Tongue (tissue), 2 donors: Measurements from ENCODE around the gene RBM12. TPM values are rescaled to one million over a fixed set of nuclear protein-coding genes. Genes with fewer than 3 reads are reported as not detected.
"Not testable (repeated sequence)": the region's sequence is repeated elsewhere in the genome, so short reads cannot be mapped to it uniquely, and the experiment has no call there.

Source experiments
- DNase-seq: peaks from one replicate; pipeline ENCODE4 v3.0.0-alpha.2; 2015
- total RNA-seq: library from RNA; depleted of rRNA; stranded (reverse); fragments of >200 nt; gene quantifications from one replicate; pipeline ENCODE4 v1.2.3, GENCODE V29; 2014

The RBM12 gene
- total RNA-seq: 52.1 TPM

GRCh38 chr20:35664466-35665206, at the start of gene RBM12, which contains the start of gene CPNE1:
RBM12 (minus strand) TSS chr20:35664900; CDS start chr20:35655322, 9,578 bp downstream.
CPNE1 (minus strand) TSS chr20:35664900; CDS start chr20:35632923, 31,977 bp downstream.
- DNase-seq: peak; percentile 97

DNA sequence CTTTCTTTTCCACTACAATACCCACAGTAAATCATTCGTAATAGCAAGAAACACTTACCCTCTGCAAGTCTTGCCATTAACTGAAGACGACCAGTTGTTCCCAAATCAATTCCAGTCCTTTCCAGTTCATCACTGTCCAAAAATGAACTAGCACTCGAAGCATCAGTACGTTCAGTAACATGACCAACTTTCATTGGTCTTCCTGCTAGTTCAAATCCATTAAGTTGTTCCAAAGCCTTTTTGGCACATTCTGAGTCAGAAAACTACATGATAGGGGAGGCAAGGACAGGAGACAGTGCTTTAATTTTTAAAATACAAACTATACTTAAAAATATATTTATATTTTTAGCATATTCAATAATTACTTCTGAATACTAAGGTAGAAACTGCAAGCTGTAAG, 49.4 kb upstream of the RBM12 start:
- DNase-seq: no peak

GRCh38 chr20:35713120-35713519, 48.4 kb upstream of the RBM12 start:
- DNase-seq: not testable (repeated sequence)

DNA sequence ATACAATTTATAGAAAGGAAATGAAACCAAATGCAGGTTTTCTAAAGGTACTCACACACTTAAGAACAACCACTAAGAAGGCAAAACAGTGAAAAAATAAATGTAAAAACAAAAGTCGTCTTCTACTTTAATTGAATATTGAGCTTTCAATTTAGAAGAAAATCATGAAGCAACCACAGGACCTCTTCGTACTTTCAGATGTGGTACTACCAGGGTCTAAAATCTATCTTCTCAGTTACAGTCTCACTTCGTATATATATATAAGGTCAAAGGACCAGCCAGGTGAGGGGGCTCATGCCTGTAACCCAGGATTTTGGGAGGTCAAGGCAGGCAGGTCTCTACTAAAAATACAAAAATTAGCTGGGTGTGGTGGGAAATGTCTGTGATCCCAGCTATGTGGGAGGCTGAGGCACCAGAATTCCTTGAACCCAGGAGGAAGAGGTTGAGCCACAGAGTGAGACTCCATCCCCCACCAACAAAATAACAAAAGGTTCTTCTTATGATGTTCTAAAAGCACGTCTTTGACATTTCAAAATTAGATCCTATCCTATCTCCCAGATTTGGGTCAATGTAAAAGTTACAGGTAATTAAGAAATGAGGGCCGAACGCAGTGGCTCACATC, 47.0 kb upstream of the RBM12 start:
- DNase-seq: no peak

DNA sequence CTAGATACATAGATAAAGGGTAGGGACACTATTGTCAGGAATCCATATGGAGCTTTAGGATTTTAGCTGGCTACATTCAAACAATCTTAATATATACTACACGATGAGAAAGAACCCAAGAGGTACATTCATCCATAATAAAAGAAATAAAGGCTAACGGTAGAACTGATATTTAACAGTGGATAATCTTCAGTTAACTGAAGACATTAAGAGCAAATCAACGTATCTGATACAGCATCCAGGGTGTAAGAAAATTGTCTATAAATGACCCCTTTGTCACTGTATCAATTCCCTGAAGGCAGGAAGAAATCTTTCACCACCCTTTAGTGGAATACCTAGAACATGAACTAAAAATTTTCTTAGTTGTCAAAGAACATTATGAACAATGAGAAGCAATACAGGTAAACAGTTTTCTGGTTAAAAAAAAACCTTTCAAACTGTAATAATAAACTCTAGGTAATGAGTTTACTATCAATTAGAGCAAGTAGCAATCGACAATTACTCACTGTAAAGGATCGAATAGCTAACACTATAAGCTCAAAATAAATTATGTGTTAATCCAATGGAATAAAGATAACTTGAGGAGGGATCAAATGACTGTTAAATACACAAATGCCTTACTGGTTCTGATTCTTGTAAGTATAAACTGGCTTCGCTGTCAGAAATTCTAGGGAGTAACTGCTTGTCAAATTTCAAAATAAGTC, 46.3 kb upstream of the RBM12 start:
- no peak for DNase-seq

DNA sequence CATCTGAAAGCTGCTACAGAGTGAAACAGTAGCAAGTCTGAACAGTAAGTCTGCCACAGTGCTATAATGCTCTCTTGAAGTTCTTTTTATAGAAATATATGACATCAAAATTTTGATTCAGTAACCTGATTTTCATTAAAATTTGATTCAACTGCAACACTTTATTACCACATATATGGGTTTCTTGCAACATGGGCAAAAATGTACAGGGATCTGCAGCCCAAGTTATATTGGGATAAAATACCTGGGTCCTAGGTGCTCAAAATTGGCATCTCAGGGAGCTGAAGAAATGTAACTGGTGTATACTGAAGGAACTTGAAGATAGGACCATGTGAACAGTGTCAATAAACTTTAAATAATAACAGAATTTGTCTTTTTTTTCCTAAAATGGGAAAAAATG, 45.3 kb upstream of the RBM12 start:
- DNase-seq: no peak

- DNase-seq: no peak
These were observed 44.6 kb upstream of the RBM12 start for GRCh38 chr20:35709259-35709658.

DNA sequence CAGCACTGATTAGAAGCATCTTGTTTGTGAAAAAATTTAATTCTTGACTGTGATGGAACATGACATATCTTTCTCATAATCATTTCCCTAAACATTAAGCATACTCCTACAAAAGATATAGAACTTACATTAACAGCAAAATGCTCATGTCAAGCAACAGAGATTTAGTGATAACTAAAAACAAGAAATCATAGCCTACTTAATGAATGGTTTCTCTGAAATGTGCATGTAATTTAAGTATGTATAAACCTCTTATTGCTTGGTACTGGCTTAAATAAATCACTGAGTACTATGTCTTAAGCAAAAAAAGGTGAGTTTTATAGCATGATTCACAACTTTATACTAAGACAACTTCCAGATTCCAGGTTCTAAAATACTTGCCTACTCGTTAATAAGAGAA, 43.8 kb upstream of the RBM12 start:
- DNase-seq: no peak

DNA sequence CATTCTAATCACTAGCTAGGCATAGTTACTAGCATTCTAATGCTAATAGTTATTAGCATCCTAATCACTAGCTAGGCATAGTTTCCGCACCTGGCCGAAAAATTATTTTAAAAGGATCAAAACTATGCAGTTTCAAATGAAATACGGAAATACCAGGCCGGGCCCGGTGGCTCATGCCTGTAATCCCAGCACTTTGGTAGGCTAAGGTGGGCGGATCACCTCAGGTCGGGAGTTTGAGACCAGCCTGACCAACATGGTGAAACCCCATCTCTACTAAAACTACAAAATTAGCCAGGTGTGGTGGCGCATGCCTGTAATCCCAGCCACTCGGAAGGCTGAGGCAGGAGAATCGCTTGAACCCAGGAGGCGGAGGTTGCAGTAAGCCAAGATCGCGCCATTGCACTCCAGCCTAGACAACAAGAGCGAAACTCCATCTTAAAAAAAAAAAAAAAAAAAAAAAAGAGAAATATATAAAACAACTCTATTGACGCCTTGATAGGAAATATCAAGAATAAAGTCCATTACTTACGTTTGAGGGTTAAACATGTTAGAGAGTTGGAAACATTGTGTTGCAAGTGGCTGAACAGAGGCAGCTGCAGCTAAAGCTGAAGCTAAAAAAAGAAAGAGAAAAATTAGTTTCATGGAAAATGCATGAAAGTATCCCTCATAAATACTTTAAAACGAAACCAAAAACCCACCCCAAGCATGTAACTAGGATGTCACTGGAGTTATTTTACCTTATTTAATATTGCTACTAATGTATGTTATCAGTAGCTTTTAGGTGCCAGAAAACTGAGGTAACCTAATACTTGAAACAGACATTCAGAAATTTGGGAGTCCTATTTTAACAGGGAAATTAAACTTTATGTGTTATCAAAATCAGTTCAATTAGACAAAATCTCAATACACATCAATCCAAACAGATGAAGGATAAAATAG, 42.2 kb upstream of the RBM12 start:
- DNase-seq: not testable (repeated sequence)

DNA sequence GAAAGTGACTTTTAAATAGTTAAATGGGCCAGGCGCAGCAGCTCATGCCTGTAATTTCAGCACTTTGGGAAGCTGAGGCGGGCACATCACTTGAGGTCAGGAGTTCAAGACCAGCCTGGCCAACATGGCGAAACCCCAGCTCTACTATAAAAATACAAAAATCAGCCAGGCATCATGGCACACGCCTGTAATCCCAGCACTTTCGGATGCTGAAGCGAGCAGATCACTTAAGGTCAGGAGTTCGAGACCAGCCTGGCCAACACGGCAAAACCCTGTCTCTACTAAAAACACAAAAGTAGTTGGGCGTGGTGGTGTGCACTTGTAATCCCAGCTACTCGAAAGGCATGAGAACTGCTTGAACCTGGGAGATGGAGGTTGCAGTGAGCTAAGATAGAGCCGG, 41.2 kb upstream of the RBM12 start:
- not testable (repeated sequence) for DNase-seq

DNA sequence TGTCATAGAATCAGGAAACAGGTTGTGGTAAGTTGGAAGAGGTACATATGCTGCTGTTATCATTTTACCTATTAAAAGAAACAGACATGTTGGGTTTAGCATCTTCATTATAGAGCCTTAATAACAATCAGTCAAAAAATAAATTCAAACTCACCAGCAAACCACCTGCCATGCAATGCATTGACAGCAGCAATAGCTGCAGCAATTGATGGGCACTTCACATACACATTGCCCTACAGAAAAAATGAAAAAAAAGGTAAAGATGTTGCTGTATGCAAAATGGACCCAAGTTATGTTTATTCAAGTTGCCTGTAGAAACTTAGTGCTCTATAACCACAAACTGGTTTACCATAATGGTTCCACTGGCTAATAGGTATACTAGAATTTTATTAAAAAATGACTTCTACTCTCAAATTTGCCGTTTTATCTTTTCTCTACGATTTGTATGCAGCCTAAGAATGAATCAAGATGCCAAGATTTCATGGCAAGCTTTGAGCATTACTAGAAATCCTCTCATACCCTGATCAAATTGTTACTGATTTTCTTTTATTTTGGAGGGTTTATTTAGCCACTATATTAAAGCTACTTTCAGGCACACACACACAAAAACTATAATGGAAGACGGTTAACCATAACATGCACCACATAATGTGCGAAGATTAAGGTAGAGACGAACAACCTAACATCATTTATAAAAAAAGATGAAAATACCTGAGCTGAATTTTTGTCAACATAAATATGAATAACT, 40.0 kb upstream of the RBM12 start:
- DNase-seq: no peak

DNA sequence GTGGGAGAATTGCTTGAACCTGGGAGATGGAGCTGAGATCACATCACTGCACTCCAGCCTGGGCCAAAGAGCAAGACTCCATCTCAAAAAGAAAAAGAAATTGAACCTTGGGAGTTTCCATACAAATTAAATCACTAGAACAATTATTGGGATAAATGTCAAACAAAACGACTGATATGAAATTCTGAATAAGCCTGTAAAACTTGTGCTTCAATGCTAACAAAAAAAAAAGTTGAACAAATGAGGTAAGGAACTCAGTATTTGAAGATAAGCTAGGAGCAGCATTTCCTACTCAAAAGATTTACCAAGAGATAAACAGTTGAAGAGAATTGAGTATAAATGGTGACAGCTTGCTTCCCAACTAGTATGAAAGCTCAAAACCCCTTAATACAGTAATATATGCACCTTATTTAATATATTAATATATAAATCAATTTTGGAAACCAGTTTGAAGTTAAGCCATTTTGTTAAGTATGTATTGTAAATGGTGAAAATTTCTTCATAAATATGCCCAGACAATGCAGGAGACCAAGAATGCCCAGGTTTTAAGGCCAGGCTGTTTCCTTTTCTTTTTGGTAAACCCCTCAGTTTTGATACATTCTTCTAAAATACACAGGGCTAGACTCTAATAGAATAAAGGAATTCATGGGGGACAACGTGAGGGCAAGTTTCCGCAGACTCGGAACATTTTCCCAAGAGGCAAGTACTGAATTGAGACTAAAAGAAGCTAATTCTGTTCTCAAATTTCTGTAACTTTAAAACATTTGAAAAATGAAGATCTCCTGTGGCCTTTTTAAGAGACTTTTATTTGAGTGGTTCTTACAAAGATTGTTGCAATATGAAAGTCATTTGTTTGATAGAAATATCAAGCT, 38.4 kb upstream of the RBM12 start:
- no peak for DNase-seq

- DNase-seq: no peak
These were observed 37.5 kb upstream of the RBM12 start for GRCh38 chr20:35702051-35702823.

DNA sequence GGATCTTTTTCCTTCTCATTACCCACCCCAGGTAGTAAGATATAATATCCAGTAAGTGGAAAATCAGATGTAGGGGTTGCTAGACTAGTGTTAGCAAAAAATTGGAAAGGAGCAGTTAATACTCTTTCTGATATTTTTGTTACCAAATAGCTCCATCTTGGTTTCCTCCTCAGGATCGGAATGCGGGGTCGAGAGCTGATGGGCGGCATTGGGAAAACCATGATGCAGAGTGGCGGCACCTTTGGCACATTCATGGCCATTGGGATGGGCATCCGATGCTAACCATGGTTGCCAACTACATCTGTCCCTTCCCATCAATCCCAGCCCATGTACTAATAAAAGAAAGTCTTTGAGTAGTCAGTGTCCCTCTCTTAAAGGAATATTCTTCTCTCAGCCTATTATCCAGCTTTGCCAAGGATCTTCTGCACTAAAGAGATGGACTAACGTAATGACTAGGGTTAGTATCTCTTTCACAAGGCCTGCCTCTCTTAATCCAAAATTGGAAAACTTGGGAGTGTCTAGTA, 36.0 kb upstream of the RBM12 start:
- DNase-seq: no peak

DNA sequence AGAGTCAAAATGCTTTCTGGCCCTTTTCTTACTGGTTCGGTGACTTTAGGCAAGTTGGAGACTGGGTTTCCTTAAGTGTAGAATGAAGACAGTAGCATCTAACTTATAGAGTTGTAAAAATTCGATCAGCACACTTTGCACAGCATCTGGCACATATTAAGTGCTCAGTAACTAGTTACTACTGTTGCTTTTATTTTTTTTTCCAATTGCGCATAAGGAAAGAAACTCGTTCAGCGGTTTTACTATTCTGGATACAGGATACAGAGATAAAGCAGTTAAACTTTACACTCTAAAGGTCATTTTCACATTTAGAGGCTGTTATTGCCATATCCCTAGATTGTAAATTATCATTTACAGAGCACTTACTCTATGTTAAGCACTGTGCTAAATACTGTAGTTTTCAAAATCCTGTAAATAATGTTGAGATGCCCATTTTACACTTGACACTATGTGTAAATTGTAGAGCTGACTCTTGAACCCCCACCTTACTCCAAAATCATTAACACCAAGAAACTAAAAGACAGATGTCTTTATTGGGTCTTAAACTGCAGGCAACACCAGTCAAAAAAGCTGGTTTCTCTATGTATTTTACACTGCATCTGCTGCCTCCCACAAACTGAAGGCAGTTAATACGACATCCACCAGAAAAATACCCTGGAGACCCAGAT, 35.4 kb upstream of the RBM12 start:
- DNase-seq: no peak

DNA sequence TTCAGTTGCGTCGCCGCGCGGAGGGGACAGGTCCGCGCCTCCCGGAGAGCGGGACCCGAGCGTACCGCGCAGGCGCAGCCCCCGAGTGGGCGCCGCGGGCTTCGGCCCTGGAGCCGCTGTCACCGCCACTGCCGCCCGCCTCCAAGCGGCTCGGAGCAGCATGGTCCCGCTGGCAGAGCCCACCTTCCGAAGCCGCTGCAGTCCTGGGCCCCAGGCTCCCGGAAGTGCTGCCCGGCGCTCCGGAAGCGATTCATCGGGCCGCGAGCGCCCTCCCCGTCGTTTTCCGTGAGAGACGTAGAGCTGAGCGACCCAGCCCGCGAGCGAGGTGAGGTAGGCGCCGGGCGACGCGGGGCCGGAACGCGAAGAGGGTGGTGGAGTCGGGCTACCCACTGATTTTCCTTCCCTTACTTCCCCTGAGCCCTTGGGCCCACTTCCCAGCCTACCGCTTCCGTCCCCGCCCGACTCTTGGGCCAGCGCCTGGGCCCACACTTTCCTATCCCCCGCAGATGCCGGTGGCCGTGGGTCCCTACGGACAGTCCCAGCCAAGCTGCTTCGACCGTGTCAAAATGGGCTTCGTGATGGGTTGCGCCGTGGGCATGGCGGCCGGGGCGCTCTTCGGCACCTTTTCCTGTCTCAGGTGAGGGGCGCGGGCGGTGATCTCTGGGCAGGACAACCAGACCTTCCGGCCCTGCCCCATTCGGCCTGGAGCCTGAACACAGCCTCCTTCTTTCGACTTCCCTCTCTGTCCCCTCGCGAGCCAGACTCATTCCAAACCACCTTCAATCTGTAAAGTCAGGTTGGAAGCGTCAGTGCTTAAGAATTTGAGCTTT, 34.6 kb upstream of the RBM12 start, which contains the start of the genes NFS1 and ROMO1:
TSS of gene NFS1 (minus strand) at position 226 of the 830 bp plus-strand sequence. CDS start at position 162, 64 bp downstream.
TSS of gene ROMO1 (plus strand) at position 279 of the 830 bp plus-strand sequence. CDS start at position 507, 228 bp downstream.
- peak; percentile 95 for DNase-seq
